ENCODE data around the gene OASL. TPM values are rescaled to one million over a fixed set of nuclear protein-coding genes. Genes with fewer than 3 reads are reported as not detected.

OASL gene, protein sequence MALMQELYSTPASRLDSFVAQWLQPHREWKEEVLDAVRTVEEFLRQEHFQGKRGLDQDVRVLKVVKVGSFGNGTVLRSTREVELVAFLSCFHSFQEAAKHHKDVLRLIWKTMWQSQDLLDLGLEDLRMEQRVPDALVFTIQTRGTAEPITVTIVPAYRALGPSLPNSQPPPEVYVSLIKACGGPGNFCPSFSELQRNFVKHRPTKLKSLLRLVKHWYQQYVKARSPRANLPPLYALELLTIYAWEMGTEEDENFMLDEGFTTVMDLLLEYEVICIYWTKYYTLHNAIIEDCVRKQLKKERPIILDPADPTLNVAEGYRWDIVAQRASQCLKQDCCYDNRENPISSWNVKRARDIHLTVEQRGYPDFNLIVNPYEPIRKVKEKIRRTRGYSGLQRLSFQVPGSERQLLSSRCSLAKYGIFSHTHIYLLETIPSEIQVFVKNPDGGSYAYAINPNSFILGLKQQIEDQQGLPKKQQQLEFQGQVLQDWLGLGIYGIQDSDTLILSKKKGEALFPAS
- 10 to 100 TPM in 2 of 5 donors, 1 to 10 TPM in 3; 6.0 to 17.6 (median 8.9) TPM for total RNA-seq
- 14.3 TPM for total RNA-seq (2013)
- total RNA-seq: 8.7 to 330 (median 81.5) reads per million in 29 experiments

- Histone ChIP-seq H3K4me3 (ENCODE audit: control insufficient read depth in 1 of 2, extremely low read depth in 1 of 2, low read length in 1 of 2) (peak within 1 kb of the TSS; percentile 83 to 90), H3K36me3 (ENCODE audit: control insufficient read depth in 2 of 2, extremely low read depth in 1 of 2, insufficient read depth in 1 of 2, low read length in 1 of 2) (no peaks in the 10 kb centered on the region), H3K9me3 (no peaks in the 10 kb centered on the region), H3K27me3 (replicated peaks in 1 of 2; ENCODE audit: control insufficient read depth in 2 of 2, extremely low read depth in 1 of 2, insufficient read depth in 2 of 2, low read length in 1 of 2) (peaks cover 0 to 6% of the 10 kb centered on the region in 2 experiments), H3K4me1 (ENCODE audit: control insufficient read depth in 1 of 2, extremely low read depth in 1 of 2, insufficient read depth in 2 of 2, low read length in 2 of 2) (peaks cover 7 to 56% of the 10 kb centered on the region in 2 experiments), H3K27ac (ENCODE audit: low read length) (peak within 1 kb of the TSS; percentile 87)
- ChIA-PET POLR2A (interaction anchor here in 1 of 2 donors (0.5 to 0.6 kb wide), 2 partner anchors 27 to 203 kb away, joined by 3 to 7 read pairs; no protein-coding TSS in a partner anchor), CTCF (interaction anchor here in 1 of 2 donors (0.6 to 1.5 kb wide), 2 partner anchors 21 to 23 kb away, joined by 3 to 6 read pairs; no protein-coding TSS in a partner anchor)
- Mint-ChIP-seq H3K4me3 (peak within 1 kb of the TSS; percentile 93 to 98 (median 98)), H3K9me3 (no peaks in the 10 kb centered on the region), H3K27ac (peak within 1 kb of the TSS; percentile 94 to 96), H3K36me3 (peaks cover 9% of the 10 kb centered on the region), H3K4me1 (peaks cover 44 to 51% (median 45%) of the 10 kb centered on the region in 3 donors), H3K27me3 (peaks cover 0 to 2% of the 10 kb centered on the region in 2 donors)
- 11% methylated on average over 9 of the region's 13 CpGs for WGBS (ENCODE audit: insufficient coverage)
- ATAC-seq (replicated peaks in 1 of 4): peak; percentile 66 to 78 (median 68)
- DNase-seq: peak; percentile 23 to 77 (median 54)
Observed at GRCh38 chr12:121038861-121039668, at the start of gene OASL. TSS of gene OASL (minus strand) at chr12:121039246. CDS start at chr12:121038971, 275 bp downstream.

GRCh38 chr12:121088195-121088585, 49.1 kb upstream of the OASL start:
- no peak overlapping the region for H3K4me3 Mint-ChIP-seq
- Histone ChIP-seq H3K4me1 (ENCODE audit: control insufficient read depth in 1 of 2, extremely low read depth in 1 of 2, insufficient read depth in 2 of 2, low read length in 2 of 2) (peaks cover 5 to 21% of the 10 kb centered on the region in 2 experiments), H3K9me3 (no peaks in the 10 kb centered on the region), H3K36me3 (ENCODE audit: control insufficient read depth in 2 of 2, extremely low read depth in 1 of 2, insufficient read depth in 1 of 2, low read length in 1 of 2) (no peaks in the 10 kb centered on the region), H3K4me3 (ENCODE audit: control insufficient read depth in 1 of 2, extremely low read depth in 1 of 2, low read length in 1 of 2) (no peak overlapping the region), H3K27me3 (replicated peaks in 1 of 2; ENCODE audit: control insufficient read depth in 2 of 2, extremely low read depth in 1 of 2, insufficient read depth in 2 of 2, low read length in 1 of 2) (no peaks in the 10 kb centered on the region), H3K27ac (ENCODE audit: low read length) (no peak overlapping the region)
- CTCF ChIA-PET: no interaction called here
- WGBS (ENCODE audit: insufficient coverage): 93% methylated on average over 3 of the region's 6 CpGs
- no peaks in the 10 kb centered on the region for H3K27me3 Mint-ChIP-seq
- H3K9me3 Mint-ChIP-seq: no peaks in the 10 kb centered on the region
- POLR2A ChIA-PET: no interaction called here
- H3K4me1 Mint-ChIP-seq: peaks cover 40 to 49% (median 45%) of the 10 kb centered on the region in 3 donors
- no peak overlapping the region for H3K27ac Mint-ChIP-seq
- ATAC-seq (replicated peaks in 1 of 4) (no peak), DNase-seq (no peak)
- H3K36me3 Mint-ChIP-seq: no peaks in the 10 kb centered on the region

DNA sequence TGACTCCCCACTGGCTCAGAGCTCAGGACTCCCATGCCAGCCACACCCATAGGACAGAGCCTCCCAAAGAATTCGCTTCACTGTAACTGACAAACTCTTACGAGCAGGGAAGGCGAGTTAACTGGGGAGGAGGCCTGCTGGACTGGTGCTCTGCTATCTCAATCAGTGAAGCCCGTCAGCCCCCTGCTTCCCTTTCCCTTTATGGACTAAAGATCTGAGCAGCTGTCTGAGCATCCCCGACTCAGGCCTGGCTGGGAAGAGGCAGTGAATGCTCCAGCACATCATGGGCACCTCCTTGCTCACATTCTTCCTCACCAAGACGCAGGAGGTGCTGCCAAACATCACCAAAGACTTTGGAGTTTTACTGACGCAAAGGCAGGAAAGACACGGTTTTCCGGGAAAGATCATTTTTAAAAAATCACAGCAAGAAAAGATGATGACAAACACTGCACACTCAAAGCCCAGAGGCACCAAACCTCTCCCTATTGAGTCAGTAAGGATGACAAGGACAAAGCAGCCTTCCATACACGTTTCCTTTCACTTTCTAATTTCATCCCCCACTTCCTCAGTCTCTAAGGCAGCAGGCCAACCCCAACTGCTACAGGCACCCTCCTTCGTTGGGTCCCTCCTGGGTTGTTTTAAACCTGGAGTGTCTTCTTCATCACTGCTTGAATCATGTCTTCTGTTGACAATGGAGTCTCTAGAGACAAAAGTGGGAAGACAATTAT, 48.6 kb upstream of the OASL start:
- Histone ChIP-seq H3K27ac (ENCODE audit: low read length) (no peak overlapping the region), H3K4me3 (ENCODE audit: control insufficient read depth in 1 of 2, extremely low read depth in 1 of 2, low read length in 1 of 2) (no peak overlapping the region), H3K4me1 (ENCODE audit: control insufficient read depth in 1 of 2, extremely low read depth in 1 of 2, insufficient read depth in 2 of 2, low read length in 2 of 2) (peaks cover 4 to 16% of the 10 kb centered on the region in 2 experiments), H3K9me3 (no peaks in the 10 kb centered on the region), H3K27me3 (replicated peaks in 1 of 2; ENCODE audit: control insufficient read depth in 2 of 2, extremely low read depth in 1 of 2, insufficient read depth in 2 of 2, low read length in 1 of 2) (no peaks in the 10 kb centered on the region), H3K36me3 (ENCODE audit: control insufficient read depth in 2 of 2, extremely low read depth in 1 of 2, insufficient read depth in 1 of 2, low read length in 1 of 2) (no peaks in the 10 kb centered on the region)
- Mint-ChIP-seq H3K4me3 (no peak overlapping the region), H3K9me3 (no peaks in the 10 kb centered on the region), H3K27ac (no peak overlapping the region), H3K36me3 (no peaks in the 10 kb centered on the region), H3K4me1 (peaks cover 34 to 44% (median 40%) of the 10 kb centered on the region in 3 donors), H3K27me3 (no peaks in the 10 kb centered on the region)
- ChIA-PET POLR2A (no interaction called here), CTCF (no interaction called here)
- ATAC-seq (replicated peaks in 1 of 4) (no peak), DNase-seq (no peak)
- 98% methylated on average over 5 of the region's 11 CpGs for WGBS (ENCODE audit: insufficient coverage)

DNA sequence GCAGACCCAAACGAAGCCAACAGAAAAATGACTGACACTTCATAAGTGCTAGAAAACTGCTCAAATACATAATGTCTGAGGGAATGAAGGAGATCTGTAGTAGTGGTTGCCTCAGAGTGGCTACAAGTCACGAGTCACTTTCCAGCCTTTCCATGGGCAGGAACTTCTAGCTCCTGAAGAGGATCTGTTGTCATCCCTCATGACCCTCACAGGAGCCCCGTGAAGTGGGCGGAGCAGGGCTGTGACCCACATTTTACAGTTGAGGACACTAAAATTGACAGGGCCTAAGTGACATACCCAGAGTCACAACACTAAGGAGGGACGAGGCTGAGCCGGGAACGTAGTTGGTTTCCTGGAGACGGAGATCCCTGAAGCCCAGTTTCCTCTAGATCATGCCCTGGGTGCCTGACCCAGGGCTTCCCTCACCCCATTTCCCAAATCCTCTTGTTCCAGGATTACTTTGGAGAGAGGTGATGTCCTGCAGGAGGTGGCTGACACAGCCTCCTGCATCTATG, 47.8 kb upstream of the OASL start:
- POLR2A ChIA-PET: interaction anchor here (0.6 kb wide), 2 partner anchors 50 to 527 kb away, joined by 4 to 5 read pairs; no protein-coding TSS in a partner anchor
- H3K27me3 ChIP-seq (replicated peaks in 1 of 2; ENCODE audit: control insufficient read depth in 2 of 2, extremely low read depth in 1 of 2, insufficient read depth in 2 of 2, low read length in 1 of 2): no peaks in the 10 kb centered on the region
- H3K4me1 ChIP-seq (ENCODE audit: control insufficient read depth in 1 of 2, extremely low read depth in 1 of 2, insufficient read depth in 2 of 2, low read length in 2 of 2): peaks cover 0 to 10% of the 10 kb centered on the region in 2 experiments
- H3K4me3 ChIP-seq (ENCODE audit: control insufficient read depth in 1 of 2, extremely low read depth in 1 of 2, low read length in 1 of 2): no peak overlapping the region
- 85% methylated on average over 5 of the region's 8 CpGs for WGBS (ENCODE audit: insufficient coverage)
- CTCF ChIA-PET: interaction anchor here in 1 of 2 donors (0.7 kb wide), 1 partner anchor 10 kb away, joined by 4 read pairs; no protein-coding TSS in a partner anchor
- Mint-ChIP-seq H3K4me1 (peaks cover 26 to 36% (median 32%) of the 10 kb centered on the region in 3 donors), H3K9me3 (no peaks in the 10 kb centered on the region), H3K36me3 (no peaks in the 10 kb centered on the region), H3K4me3 (no peak overlapping the region), H3K27ac (no peak overlapping the region), H3K27me3 (no peaks in the 10 kb centered on the region)
- no peaks in the 10 kb centered on the region for H3K36me3 ChIP-seq (ENCODE audit: control insufficient read depth in 2 of 2, extremely low read depth in 1 of 2, insufficient read depth in 1 of 2, low read length in 1 of 2)
- ATAC-seq (replicated peaks in 1 of 4): no peak
- no peak for DNase-seq
- no peak overlapping the region for H3K27ac ChIP-seq (ENCODE audit: low read length)
- no peaks in the 10 kb centered on the region for H3K9me3 ChIP-seq

DNA sequence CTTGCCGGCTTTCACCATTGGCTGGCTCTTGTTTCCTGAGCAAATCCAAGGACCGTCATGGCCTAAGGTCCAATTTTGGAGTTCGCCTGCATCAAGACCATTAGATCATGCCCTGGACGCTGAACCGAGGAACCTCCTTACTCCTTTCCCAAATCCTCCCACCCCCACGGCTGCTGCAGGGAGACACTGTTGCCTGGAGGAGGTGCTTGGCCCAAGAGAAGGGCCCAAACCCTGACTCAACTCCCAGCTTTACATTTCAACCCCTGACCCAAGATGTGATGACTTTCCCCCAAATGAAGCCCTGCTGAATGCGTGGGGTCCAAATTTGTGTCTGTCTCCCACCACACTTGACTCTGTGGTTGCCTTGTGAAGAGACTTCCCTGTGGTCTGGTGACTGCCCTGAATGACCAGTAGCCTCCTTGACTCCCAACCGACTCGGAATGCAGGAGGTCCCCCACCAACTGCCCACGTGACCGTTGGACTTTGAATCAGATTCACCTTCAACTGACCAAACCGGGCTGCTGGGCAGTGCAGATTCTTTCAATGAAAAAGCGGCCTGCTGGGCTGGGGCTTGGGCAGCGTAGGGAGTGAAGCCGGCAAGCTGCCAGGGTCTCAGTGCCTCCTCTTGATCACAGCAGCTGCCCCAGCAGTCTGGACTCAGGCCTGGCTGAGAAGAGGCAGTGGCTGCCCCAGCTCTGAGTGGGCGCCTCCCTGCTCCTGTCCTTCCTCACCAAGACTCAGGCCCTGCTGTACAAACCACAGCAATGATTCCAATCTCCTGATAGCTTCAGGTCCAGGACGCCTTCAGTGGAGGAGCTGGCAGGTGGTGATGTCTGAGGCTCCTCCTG, 46.7 kb upstream of the OASL start:
- H3K9me3 Mint-ChIP-seq: no peaks in the 10 kb centered on the region
- H3K4me3 Mint-ChIP-seq: no peak overlapping the region

More for the DNA sequence above, 46.7 kb upstream of the OASL start:
- no peaks in the 10 kb centered on the region for H3K36me3 Mint-ChIP-seq
- Histone ChIP-seq H3K4me1 (ENCODE audit: control insufficient read depth in 1 of 2, extremely low read depth in 1 of 2, insufficient read depth in 2 of 2, low read length in 2 of 2) (peaks cover 0 to 10% of the 10 kb centered on the region in 2 experiments), H3K9me3 (no peaks in the 10 kb centered on the region), H3K4me3 (ENCODE audit: control insufficient read depth in 1 of 2, extremely low read depth in 1 of 2, low read length in 1 of 2) (no peak overlapping the region), H3K36me3 (ENCODE audit: control insufficient read depth in 2 of 2, extremely low read depth in 1 of 2, insufficient read depth in 1 of 2, low read length in 1 of 2) (no peaks in the 10 kb centered on the region), H3K27ac (ENCODE audit: low read length) (no peak overlapping the region), H3K27me3 (replicated peaks in 1 of 2; ENCODE audit: control insufficient read depth in 2 of 2, extremely low read depth in 1 of 2, insufficient read depth in 2 of 2, low read length in 1 of 2) (no peaks in the 10 kb centered on the region)
- POLR2A ChIA-PET: interaction anchor here (0.6 kb wide), 2 partner anchors 370 to 526 kb away, joined by 3 to 5 read pairs; no protein-coding TSS in a partner anchor
- DNase-seq: no peak
- H3K4me1 Mint-ChIP-seq: peaks cover 17 to 25% (median 23%) of the 10 kb centered on the region in 3 donors
- H3K27me3 Mint-ChIP-seq: no peaks in the 10 kb centered on the region
- CTCF ChIA-PET: interaction anchor here in 1 of 2 donors (0.7 kb wide), 1 partner anchor 11 kb away, joined by 4 read pairs; no protein-coding TSS in a partner anchor
- ATAC-seq (replicated peaks in 1 of 4): no peak
- 91% methylated on average over 13 of the region's 17 CpGs for WGBS (ENCODE audit: insufficient coverage)
- no peak overlapping the region for H3K27ac Mint-ChIP-seq

Data from T-cell (primary cell).